GM18499 (cell line): ENCODE results near the gene PUSL1.

ENCODE experiments used
- ATAC-seq: cut with Tn5 transposase; IDR thresholded peaks from one replicate; pipeline ENCODE4 v1.9.1; 2021; ENCODE audit warnings: moderate number of reproducible peaks; ENCODE audit not compliant: insufficient read depth, unreplicated experiment

PUSL1 gene

DNA sequence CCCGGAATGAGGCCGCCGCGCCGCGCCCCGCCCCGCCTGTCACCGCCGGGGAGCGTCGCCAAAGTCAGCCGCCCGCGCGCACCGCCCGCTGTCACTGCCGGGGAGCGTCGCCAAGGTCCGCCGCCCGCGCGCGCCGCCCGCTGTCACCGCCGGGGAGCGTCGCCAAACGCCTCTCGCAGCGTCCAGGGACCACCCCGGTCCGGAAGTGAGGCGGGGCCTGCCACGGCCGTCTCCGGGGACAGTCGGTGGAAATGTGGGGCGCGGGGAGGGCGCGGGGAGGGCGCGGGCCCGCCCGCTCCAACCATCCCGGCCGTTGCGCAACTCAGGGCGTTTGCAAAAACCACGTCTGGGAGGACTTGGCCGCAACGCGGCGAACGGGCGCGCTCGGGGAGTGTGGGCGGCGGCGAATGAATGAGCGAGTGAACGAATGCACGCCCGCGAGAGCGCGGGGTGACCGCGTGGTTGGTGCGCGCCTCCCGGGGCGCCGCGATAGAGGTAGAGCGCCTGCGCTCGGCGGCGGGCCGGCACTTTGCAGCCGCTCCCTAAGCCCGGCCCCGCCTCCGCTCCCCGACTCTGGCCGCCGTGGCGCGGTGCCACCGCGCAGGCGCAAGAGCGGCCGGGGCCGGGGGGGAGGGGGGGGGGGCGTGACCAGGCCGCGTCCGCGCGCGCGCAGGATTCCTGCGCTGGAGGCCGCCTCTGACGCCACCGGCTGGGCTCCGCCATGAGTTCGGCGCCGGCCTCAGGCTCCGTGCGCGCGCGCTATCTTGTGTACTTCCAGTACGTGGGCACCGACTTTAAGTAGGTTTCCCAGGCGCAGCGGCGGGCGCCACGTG is at the start of gene PUSL1, which contains the start of gene ACAP3:
TSS of gene PUSL1 (plus strand) at position 675 of the 833 bp plus-strand sequence. CDS start at position 722, 47 bp downstream.
TSS of gene ACAP3 (minus strand) at position 8 of the 833 bp plus-strand sequence. CDS start 115 bp downstream, outside the sequence.
- no peak for ATAC-seq

- ATAC-seq: no peak
These were observed 49.3 kb upstream of the PUSL1 start for GRCh38 chr1:1259119-1259488.

DNA sequence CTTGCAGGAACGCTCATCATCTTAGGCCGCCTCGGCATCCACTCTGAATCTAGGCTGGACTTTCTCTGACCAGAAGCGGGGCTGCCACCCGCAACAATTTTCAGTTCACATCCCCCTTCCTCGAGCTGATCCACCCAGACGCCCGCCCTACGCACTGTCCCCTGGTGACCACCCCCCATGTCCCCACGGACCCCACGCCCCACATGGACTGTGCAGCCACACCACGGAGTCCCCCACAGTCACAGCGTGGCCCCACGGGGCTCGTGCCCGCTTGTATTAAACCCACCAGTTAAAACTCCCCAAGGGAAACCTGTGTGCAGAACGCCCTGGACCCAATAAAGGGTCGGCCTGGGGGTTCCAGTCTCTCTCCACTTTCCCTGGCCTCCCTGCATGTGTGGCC is 48.9 kb upstream of the PUSL1 start:
- ATAC-seq: no peak

GRCh38 chr1:1259951-1260600 is 48.3 kb upstream of the PUSL1 start:
- no peak for ATAC-seq

- no peak for ATAC-seq
These were observed 47.4 kb upstream of the PUSL1 start for GRCh38 chr1:1260843-1261560.

- no peak for ATAC-seq
These were observed 46.3 kb upstream of the PUSL1 start for GRCh38 chr1:1262071-1262470.

- no peak for ATAC-seq
These were observed 45.6 kb upstream of the PUSL1 start for GRCh38 chr1:1262758-1263157.

DNA sequence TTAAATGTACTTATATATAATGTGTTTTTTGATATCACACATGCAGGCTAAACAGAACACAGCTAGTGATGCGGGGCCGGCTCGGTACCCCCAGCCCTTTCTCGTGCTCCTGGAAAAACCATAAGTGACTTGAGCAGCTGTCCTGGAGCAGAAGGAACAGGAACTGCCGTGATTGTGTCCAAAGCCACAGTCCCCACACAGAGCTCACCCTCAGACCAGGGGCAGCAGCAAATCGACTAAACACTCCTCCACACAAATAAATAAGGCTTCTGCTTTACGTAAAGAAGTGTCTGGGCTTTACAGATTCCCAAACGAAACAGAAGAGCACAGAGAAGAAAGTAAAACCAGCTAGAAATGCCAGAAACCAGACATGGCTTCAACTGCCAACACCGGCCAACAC is 44.4 kb upstream of the PUSL1 start:
- no peak for ATAC-seq

DNA sequence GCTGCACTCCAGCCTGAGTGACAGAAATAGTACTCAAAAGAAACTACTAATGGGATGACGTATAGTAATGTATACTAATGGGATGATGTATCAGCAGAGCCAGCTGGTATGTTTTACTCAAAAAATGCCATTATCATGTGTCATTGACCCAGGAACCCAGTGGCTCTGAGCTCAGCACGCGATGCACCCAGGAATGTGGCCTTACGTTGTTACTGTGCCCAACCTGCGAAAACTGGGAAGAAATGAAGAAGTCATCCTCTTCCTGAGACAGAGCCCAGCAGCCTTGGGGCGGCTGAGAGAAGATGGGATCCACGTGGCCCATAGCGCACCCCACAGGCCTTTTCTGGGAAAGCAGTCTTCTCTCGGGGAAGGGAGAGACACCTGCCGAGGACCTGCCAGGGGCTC is 43.5 kb upstream of the PUSL1 start:
- no peak for ATAC-seq

- ATAC-seq: no peak
These were observed 40.7 kb upstream of the PUSL1 start for GRCh38 chr1:1267488-1268283.

DNA sequence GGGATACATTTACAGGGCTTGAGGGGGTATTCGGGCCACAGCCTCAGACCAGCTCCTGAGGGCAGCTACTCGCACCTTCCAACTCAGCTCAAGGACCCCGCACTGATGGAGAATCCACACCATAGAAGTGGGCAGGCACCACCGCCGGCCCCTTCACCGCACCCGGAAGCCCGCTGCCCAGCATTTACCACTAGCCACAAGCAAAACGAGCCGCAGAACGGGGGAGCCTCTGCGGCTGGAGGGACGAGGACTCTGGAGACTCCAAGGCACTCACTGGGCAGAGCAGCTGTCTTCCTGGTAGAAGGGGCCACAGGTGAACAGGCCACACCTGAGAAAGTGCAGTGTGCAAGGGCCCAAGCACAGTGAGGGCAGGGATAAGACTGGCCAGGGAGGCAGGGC is 40.1 kb upstream of the PUSL1 start:
- ATAC-seq: no peak

- no peak for ATAC-seq
These were observed 37.6 kb upstream of the PUSL1 start for GRCh38 chr1:1270813-1271212.

DNA sequence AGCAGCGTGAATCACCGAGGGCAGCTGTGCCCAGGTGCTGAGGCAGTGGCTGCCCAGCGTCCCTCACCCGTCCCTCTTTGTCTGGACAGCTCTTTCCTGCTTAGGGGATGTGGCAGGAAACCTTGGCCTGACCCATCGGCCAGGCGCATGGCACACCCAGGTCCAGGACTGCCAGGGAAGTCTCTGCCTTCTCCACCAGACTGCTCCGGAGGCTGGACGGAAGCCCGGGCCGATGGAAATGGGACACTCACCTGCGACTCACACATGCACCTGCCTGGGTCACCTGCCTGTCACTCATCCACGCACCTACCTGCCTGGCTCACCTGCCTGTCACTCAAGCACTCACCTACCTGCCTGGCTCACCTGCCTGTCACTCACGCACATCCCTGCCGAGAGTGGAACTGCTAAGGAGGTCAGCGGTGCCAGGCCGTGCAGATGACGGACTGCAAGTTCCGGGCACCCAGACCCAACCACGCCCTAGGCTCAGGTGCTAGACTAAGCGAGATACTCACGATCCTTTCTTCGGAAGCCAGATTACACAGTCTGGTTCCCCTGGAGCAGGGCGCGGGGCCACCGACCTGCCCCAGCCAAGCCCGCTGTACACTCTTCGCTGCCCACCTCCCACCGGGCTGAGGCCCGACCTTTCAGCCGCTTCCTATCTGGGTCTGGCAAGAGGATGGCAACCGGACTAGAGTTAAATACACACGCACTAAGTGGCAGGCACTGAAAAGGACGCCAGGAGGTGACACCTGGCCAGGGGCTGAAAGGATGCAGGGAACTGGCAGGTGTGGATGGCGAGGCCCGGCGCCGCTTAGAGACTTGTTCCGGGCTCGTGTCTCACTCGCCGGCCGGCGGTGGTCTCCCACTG is 35.8 kb upstream of the PUSL1 start:
- no peak for ATAC-seq

DNA sequence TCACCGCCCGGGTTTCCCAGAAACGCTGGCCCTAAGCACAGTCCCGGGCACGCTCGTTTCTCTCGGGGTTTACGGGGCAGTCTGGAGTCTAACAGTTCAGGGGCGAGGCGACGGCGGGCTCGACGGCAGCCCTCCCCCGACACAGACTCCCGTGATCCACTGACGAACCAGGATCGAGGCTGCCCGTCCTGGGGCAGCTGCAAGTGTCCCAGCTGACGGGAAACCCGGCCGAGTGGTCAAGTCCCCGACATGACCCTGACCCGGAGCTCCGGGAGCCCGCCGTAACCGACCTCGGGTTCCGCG is 35.2 kb upstream of the PUSL1 start:
- no peak for ATAC-seq

- no peak for ATAC-seq
These were observed 34.7 kb upstream of the PUSL1 start, which contains the start of gene UBE2J2 for GRCh38 chr1:1273512-1274298. UBE2J2 (minus strand) TSS chr1:1273854; CDS start chr1:1267992, 5,862 bp downstream.

DNA sequence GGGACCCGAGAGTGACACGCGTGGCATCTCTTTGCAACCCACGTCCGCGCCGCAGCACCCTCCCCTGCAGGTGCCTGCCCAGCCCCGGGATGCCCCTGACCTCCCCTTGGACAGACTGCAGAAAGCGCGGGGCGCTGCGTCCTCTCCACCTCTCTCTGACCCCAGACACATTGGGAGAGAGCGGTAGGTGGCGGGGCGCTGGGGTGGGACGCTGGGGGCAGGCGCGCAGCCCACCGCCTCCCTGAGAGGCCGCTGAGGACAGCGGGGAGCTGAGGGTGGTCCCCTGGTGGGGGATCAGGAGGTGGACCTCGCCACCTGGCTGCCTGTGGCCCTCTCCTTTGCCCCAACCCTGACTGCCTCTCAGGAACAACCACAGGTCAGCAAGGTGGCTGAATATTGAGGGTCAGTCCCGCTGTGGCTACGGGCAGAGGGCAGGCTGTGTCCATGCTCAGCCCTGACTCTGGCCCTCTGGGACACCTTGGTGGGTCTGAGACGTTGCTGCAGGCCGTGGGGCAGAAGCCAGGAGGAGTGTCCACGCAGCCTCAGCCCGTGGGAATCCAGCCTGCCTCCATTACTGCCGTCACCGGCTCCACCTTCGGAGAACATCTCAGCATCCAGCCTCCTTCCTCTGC is 34.0 kb upstream of the PUSL1 start:
- ATAC-seq: no peak

DNA sequence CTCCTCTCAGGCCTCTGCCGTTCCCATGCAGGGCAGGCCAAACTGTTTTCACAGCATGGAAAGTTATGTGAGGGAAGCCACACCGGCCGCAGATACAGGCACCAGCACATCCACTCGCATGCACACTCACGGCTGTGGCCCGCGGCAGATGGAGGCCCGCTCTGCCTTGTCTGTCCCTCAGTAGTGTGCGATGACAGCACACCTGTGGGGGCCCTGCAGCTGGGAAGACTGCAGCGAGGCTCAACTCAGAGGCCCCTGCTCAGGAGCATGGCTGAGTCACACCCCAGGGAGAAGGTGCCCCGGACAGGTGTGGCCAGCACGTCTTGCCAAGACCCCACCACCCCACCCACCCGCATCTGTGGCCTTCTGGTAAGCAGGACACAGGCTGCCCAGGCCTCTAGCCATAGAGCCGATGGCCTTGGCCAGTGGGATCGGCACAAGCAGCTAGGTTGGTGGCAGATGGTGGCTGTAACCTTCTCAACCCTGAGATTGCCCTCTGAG is 33.4 kb upstream of the PUSL1 start:
- ATAC-seq: no peak

DNA sequence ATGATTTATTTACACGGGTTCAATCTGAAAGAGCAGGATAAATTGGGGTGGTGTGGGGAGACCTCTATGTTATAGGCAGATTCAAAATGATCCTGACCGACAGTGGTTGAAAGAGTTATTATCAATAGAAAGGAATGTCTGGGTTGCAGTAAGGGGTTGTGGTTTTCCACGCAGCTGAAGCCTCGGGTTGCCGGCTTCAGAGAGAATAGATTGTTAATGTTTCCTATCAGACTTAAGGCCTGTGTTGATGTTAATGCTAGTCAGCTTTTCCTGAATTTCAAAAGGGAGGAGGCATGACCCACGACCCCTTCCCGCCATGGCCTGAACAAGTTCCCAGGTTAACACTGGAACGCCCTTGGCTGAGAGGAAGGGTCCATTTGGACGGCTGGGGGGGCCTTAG is 32.6 kb upstream of the PUSL1 start:
- no peak for ATAC-seq
